ENCODE measurements around the gene VIP.

VIP gene

GRCh38 chr6:152783217-152783878, 32.8 kb downstream of the VIP start:
- DNase-seq, result no peak

DNA sequence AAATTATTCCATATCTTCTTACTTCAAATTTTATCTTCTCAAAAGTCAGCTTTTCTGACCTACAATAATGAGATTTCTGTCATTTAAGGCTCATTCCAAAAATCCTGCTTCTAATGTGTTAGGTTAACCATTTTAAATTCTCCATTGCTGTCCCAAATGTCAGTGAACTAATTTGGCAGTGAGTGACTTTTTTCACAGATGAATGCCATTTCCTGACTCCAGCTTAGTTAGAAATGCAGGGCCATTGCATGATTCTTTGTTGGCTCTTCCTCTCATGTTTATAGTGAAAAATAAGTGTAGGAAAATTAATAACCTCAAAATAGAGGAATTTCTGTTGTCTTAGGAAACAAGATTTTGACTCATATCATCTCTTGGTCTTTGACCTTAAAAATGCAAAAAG, 44.1 kb downstream of the VIP start:
- DNase-seq, result no peak

DNA sequence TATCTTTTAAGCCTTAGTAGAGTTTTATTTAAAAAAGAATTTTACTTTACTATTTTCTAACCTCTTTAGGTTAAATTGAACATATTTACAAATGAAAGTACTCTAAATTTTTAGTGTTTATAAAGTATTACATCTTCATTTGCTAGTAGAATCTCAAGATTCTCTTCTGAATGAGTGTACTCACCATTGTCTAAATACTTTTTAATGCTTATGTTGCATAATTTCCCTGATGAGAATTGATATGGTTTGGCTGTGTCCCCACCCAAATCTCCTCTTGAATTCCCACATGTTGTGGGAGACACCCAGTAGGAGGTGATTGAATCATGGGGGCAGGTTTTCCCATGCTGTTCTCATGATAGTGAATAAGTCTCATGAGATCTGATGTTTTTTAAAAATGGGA, 53.6 kb downstream of the VIP start:
- no peak for DNase-seq

Data from NCI-H1048 (cell line).